Esophagus squamous epithelium (tissue), 4 donors: ENCODE data around the gene LIX1.

ENCODE experiments used
- CTCF ChIP-seq, 6 experiments: fragments of 450-650 bp in 4 of 6; fragments of 200-600 bp in 2 of 6; sonication (generic) in 2 of 6; IDR thresholded peaks; one replicate each; pipeline ENCODE4 v1.5.1; 2016 to 2019; ENCODE audit warnings: antibody characterized with exemption in 6 of 6, mild to moderate bottlenecking in 4 of 6, moderate library complexity in 4 of 6
- POLR2A ChIP-seq, 4 donors: fragments of 450-650 bp; IDR thresholded peaks; one replicate each; pipeline ENCODE4 v1.6.1; 2017; ENCODE audit warnings: antibody characterized with exemption in 4 of 4, mild to moderate bottlenecking in 4 of 4, moderate library complexity in 3 of 4

GRCh38 chr5:97183100-97183929, 40.9 kb upstream of the LIX1 start, which contains the start of gene RIOK2:
- TF ChIP-seq CTCF (IDR thresholded peaks at IDR 0.05) (peak in 1 of 6 experiments; percentile 19), POLR2A (IDR thresholded peaks at IDR 0.05) (peak in 1 of 4 donors; percentile 43)
